Measurements from ENCODE around the gene LOX.
A peak's percentile ranks its signal among the peaks of the same experiment; 100 is the strongest.

DNA sequence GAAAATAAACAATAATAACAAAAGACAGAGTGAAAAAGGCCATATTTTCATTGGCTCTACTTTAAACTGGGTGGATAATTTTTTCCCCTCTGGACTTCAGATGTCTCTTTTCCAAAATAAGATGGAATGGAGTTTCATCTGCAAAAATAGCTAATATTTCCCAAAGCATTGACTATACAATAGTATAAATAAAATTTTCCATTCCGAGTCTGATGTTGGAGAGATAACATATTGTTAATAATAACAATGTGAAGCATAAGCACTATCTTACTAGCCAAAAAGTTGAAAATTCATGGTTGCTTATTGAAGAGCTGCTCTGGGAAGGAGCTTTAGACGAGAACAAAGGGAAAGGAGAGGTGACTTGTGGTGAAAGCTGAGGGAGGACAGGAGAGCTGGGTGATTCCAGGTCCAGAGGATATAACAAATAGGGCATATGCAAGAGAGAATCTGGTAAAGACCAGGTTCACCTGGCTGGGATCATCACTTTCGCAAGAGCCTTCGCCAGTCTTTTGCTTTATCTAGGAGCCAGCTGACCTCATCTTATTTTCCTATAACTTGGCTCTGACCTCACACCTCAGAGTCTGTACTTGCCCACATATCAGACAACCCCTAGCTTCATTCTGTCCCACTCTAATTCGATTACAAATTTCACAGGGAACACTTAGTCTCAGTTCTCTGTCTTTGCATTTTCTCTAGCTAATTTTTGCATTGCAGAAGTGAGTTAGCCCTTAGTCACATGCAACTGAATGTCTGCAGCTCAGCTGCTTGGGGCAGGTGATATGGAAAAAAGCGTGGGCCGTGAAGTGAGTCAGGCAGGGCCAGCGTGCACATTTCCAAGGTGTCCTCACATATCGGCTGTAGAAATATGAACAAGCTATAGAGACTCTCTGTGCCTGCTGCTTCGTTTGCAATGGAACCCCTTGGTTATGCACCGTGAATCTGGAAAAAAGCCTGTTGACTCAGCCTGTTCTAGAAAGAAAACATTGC is 43.7 kb upstream of the LOX start:
- TF ChIP-seq ZNF696 (CRISPR knock-in tag; conservative IDR thresholded peaks at IDR 0.05) (no peak), NBN (IDR thresholded peaks at IDR 0.05; ENCODE audit: low read depth) (no peak), ZBTB1 (CRISPR knock-in tag; IDR thresholded peaks at IDR 0.05; ENCODE audit: borderline replicate concordance, low read depth) (no peak), SNRNP70 (optimal IDR thresholded peaks at IDR 0.05; ENCODE audit: low read depth, low read length) (no peak), POLR2G (IDR thresholded peaks at IDR 0.05; ENCODE audit: low read depth, low read length) (no peak), SP1 (CRISPR knock-in tag; IDR thresholded peaks at IDR 0.05) (no peak), EGR1 (conservative IDR thresholded peaks at IDR 0.05) (peak; percentile 94), POLR2A (conservative IDR thresholded peaks at IDR 0.05) (no peak)

All from K562 (cell line).